GM19455 (cell line): ENCODE measurements around the gene USP6NL.
"Not testable (repeated sequence)": the region's sequence is repeated elsewhere in the genome, so short reads cannot be mapped to it uniquely, and the experiment has no call there.

Source experiments
- ATAC-seq: cut with Tn5 transposase; IDR thresholded peaks from one replicate; pipeline ENCODE4 v1.9.1; 2021; ENCODE audit not compliant: unreplicated experiment

USP6NL gene

DNA sequence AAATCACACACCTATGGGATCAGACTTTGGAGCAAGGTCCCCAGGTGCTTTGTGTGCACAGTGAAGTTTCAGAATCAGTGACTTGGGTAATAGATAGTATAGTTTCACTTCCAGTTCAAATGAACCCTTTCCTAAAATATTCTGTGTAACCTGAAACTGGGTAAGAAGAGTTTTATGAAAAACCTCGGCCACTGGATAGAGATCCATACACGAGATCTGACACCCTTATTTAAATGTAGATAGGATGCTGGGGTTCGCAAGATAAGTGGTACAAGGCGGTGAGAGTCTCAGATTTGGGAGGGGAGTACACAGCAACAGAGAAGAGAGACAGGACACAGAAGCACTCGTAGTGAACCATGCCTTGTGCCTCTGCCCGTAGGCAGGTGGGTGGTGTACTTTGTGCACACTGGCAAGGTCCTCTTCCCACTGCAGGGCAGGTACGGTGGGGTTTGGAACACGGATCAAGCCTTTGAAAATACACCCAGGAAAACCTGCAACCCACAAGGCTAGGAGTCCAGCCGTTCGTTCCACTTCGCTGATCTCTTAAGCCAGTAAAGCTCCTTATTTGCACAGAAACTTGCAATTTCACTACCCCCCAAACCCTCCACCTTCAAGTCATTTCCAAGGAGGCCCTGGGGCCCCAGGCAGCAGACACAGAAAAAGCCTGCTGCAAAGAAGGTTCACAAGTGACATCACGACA lies 162.8 kb downstream of the USP6NL start:
- ATAC-seq = peak; percentile 88

DNA sequence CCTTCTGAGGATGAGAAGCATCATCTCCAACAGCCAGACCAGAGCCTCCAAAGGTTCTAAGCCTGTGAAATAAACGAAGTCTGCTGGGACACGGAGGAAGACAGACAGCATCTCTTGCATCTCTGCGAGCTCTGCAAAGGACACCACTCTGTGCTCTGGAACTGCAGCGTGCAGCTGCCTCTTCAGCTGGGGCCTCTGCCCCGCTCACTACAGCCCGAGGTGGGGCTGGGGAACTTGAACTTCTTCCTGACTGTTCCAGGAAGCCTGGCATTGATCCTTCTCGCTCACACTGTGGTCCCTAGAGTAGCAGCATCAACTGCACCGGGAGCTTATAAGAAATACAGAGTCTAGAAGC lies 163.3 kb downstream of the USP6NL start:
- peak; percentile 61 for ATAC-seq

GRCh38 chr10:11447586-11447985 lies 163.9 kb downstream of the USP6NL start:
- ATAC-seq = no peak

GRCh38 chr10:11446864-11447263 lies 164.6 kb downstream of the USP6NL start:
- no peak for ATAC-seq

- ATAC-seq = no peak
Observed at GRCh38 chr10:11446133-11446532, 165.3 kb downstream of the USP6NL start.

DNA sequence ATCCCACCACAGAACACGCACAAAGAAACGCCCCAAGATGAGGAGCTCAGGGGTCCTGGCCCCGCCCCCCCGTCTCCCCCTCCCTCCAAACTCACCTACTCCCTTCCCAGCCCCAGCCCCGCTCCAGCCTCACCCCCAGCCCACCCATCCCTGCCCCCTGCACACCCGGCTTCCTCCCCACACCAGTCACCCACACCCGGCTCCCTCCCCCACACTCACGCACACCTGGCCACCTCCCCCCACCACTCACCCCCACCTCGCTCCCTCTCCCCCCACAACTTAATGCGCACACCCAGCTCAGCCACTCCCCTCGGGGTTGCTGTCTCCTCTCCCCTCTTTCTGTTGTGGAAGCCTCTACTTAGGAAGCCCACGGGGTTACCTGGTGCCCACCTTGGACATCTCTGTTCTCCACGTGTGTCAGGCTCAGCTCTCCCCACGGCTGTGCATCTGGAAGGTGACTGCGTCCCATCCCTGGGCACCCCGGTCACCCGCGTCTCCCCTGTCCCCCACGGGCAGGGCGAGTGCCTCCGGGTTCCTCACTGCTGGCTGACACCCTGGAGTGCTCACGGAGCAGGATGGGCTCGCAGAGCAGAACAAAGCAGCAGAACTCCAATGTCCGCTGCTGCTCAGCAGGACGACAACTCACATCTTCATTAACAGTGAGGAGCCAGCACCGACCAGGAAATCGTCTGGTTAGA lies 166.8 kb downstream of the USP6NL start:
- ATAC-seq = no peak

DNA sequence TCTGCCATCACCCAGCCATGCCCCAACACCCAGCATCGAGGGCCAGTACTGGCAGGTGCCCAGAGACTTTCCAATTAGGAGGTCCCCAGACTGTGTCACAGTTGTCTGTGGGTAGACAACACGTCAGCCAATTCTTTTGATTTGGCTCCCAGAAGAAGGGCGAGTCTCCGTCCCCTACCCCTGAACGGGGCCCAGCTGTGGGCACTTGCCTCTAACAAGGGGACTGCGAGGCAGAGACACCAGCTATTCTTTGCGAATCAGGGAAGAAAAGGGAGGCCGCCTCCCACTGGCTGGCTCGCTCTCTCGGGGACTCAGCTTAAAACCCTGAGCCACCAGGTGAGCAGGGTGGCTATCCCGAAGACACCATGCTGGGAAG lies 167.3 kb downstream of the USP6NL start:
- no peak for ATAC-seq

GRCh38 chr10:11443468-11444154 lies 167.8 kb downstream of the USP6NL start:
- ATAC-seq = no peak

DNA sequence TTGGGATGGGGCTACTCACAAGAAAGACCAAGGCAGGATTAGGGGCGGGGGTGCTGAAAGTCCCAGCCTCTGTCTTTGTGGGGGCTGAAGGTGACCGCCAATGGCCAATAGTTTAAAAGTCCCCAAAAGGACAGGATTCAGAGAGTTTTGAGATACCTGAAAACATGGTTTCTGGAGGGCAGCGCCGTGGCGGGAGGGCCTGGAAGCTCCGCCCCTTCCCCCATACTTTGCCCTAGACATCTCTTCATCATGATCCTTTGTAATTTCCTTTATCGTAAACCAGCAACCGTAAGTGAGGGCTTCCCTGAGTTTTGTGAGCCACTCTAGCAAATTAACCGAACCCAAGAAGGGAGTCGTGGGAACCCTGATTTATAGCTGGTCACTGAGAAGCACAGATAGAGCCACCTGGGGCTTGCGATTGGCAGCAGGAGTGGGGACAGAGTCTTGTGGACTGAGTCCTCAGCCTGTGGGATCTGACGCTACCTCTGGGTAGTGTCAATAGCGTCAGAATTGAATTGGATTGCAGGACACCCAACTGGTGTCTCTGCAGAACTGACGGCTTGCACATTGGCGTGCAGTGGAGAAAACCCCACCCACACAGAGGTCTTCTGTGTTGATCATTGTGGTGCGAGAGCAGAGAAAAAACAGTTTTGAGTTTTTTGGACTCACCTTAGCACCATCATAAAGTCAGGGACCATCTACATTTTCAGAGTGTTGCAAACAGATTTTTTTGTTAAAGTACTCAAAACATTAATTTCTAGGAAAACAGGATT lies 169.3 kb downstream of the USP6NL start:
- ATAC-seq = no peak

DNA sequence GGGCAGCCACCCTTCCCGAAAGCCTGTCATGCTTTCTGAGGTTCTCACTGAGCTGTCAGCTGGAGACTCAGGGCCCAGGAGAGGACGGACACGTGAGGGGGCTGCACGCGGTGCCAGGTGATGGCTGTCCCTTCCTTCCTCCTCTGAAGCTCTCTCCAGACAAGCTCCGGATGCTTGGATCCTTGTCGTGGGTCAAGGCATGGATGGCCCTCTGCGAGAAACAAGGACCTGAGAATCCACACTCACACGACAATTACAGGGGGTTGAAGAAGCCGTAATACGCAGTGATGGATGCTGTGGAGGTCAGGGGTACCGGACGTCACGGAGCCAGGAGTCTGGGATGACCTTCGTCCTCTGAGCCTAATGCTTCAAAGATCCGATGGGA lies 170.3 kb downstream of the USP6NL start:
- ATAC-seq = no peak

DNA sequence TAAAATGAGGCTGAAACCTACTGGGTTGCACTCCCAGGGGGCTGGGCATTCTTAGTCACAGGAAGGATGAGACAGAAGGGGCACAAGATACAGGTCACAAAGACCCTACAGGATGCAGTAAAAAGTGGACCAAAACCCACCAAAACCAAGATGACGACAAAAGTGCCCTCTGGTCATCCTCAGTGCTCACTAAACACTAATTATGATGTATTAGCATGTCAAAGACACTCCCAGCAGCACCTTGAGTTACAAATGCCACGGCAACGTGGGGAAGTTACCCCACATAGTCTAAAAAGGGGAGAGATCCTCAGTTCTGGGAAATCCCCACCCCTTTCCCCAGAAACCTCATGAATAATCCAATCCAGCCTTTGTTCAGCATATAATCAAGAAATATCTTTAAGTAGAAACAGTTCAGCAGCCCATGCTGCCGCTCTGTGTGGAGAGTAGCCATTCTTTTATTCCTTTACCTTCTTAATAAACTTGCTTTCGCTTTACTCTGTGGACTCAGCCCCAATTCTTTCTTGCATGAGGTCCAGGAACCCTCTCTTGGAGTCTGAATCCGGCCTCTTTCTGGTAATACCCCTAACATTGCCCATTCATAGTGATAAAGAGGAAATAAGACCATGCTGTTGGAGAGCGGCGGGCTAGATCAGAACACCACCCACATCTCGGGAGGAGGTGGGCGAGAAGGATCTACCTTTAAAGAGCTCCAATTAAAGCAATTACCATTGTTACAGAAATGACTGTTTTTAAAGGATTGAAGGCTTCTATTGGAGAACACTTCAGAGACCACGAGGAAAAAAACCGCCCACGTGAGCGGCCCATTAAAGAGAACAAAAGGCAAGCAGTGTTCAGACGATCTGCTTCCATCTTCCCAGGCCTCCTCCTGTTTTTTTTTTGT lies 170.9 kb downstream of the USP6NL start:
- no peak for ATAC-seq

DNA sequence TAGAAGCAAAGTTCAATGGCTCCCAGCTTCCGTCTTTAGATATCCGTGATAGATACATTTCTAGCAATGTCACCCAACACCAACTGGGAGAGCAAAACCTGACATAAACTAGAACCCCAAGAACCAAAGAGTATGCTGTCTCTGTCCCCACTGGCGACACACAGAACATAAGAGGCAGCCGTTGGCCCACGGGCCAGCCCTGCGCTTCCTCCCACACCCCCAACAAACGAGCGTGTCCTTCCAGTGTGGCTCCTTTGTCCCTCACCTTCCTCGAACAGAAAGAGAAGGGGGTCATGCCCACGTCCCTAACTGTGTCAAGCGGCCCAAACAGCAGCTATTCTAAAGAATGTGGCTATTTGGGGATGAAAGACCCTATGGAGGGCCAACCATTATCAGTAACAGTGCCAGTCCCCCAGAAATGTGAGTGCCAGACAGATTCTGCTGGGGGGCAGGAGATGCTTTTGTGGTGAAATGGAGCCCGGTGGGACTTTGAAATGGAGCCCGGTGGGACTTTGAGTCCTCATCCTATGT lies 171.9 kb downstream of the USP6NL start:
- ATAC-seq = no peak

- ATAC-seq = no peak
Observed at GRCh38 chr10:11437391-11438142, 173.9 kb downstream of the USP6NL start.

DNA sequence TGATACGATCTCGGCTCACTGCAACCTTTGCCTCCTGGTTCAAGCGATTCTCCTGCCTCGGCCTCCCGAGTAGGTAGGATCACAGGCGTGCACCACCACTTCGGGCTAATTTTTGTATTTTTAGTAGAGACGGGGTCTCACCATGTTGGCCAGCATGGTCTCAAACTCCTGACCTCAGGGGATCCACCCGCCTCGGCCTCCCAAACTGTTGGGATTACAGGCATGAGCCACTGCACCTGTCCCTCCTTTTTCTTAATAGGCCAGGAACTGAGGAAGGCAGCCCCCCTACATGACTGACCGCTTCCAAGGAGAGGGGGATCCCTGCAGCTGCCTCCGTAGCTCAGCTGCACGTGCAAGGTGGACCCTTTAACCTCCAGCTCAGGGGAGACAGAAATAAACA lies 175.0 kb downstream of the USP6NL start:
- ATAC-seq = not testable (repeated sequence)

DNA sequence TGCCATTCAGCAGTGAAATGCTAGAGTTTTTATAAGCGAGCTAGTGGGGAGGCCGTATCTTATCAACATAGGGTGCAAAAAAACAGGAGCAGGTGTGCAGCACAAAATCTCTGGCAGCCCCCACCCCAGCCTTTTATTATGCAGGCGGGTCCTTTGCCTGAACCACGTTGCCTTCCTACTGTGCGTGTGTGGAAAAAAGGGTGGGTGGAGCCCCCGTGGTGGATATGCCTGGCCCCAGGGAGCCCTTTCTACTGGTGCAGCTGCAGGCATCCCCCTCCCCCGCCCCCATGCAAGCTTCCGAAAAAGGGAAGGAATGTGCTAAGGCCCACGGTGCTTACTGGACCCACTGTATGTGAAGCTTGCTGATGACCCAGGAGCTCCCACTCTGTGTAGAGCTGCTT lies 175.9 kb downstream of the USP6NL start:
- no peak for ATAC-seq

DNA sequence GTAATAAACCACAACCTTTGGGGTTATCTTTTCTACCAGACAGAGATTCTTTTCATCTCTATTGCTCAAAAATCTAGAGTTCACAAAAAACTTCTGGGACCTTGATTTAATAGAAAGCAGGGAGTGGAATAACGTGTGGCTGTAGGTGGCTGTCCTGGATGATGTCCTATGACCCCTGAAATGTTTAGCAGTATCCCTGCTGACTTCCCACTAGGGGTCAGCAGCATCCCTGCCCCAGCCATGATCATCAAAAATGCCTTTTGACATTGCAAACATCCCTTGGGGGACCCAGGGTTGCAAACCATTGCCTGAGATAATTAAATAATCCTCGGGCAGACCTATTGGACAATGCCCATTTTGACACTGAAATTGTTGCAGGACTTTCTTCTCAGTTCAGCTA lies 177.1 kb downstream of the USP6NL start:
- ATAC-seq = no peak

GRCh38 chr10:11433657-11434056 lies 177.8 kb downstream of the USP6NL start:
- no peak for ATAC-seq

DNA sequence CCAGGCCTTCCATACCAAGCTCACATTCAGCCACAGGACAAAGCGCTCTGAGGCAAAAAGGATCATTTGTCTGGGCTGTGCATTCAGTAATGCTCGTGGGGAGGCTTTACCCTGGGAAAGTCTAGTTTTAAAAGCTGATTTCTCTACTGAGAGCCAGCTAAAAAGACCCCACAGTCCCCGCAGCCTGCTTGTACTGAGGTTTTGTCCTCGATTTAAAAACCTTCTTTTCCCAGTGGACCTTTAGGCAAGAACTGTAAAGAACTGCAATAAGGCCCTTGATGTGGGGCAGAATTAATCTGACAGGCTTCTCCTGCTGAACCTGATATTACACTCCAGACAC lies 180.3 kb downstream of the USP6NL start:
- ATAC-seq = no peak

- no peak for ATAC-seq
Observed at GRCh38 chr10:11430421-11431215, 180.8 kb downstream of the USP6NL start.
